Activated CD4-positive, alpha-beta T cell treated with anti-CD3 and anti-CD28 coated beads for 4 hours (primary cell): ENCODE measurements around the gene GRIN2A.

Source experiments
- DNase-seq, 2 donors: peaks; one replicate each; pipeline ENCODE4 v3.0.0-alpha.2; 2020

Gene GRIN2A

DNA sequence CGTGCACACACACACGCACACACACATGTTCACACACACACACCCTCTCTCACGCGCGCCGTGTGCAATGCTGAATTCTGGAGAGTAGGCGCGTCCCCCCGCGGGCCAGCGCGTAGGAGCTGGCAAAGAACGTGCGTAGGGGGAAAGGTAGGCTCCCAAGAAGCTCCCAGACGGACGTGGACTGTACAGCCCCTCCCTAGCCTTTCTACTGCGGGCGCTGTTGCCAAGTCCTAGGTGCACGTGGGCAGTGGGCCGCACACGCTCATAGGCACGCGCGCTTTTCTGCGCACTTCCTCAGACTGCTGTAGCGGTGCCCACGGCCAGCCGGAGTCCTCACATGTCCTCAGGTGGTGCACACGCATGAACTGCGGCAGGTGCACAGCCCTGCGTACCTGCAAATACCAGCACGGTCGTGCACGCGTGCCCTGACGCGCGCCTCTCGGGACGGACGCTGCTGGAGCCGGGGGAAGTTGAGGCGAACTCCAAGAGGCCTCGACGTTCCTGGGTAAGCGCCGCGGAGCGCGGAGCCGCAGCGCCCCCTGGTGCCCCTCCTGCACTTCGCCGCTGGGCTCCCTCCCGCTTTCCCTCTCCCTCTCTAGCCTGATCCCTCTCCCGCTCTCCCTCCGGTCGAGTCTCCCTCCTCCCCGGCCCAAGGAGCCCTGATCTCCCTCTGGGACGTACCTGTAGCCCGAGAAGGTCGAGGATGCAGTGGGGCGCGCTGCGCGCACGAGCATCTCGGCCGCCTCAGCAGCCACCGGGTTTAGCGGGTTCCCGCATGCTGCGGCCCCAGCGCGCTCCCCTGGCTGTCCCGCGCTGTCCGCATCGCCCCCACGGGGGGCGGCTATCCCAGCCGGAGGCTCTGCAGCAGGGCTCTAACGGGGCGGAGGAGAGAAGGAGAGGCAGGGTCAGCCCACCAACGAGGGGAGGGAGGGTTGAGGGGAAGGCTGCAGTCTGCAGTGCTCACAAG lies 749 bp downstream of the GRIN2A start:
- DNase-seq, result no peak

DNA sequence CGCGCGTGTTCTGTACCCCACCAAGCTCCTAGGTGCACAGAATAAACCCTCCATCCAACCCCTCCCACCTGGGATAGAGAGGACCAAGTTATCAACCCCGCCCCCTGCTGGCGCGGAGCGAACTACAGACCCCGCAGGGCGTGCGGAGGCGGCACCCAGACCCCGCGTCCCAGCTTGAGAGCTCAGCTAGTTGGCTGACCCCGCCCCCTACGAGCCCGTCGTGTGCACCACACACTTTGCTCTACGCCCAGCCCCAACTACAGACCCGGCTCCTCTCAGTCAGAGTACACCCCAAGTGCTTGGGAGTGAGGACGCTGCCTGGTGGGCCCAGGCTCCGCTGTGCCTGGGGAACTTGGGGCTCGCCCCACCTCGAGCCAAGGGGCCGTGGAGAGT lies 1.5 kb downstream of the GRIN2A start:
- DNase-seq, result no peak

DNA sequence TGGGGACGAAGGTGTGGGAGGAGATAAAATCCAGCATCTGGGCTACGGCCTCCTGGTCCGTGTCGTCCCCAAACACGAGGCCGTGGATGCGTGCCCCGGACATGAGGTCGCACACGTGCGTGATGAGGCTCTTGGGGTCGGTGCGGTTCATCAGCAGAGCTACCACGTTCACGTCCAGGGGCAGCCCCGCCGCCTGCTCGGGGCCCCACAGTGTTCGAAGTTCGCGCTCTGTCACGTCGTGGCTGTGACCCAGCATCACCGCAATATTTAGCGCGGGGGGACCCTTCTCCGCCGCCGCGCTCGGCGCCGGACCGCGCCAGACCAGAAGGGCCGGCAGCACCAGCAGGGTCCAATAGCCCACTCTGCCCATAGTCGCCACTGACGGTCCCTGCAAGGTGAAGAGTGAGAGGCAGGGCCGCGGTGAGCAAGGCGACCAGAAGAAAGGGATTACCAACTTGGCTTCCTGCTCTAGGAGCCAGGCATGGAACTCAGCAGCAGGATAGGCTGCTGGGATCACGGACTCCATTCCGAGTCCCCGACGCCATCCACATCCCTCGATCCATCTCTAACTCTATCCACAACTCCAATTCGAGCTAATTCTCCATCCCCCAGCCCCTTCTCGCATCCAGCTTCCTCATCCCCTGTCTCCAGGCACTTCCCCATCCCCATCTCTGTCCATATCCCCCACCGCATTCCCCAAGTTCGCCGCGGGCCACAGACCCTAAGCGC lies 2.0 kb downstream of the GRIN2A start:
- no peak for DNase-seq

DNA sequence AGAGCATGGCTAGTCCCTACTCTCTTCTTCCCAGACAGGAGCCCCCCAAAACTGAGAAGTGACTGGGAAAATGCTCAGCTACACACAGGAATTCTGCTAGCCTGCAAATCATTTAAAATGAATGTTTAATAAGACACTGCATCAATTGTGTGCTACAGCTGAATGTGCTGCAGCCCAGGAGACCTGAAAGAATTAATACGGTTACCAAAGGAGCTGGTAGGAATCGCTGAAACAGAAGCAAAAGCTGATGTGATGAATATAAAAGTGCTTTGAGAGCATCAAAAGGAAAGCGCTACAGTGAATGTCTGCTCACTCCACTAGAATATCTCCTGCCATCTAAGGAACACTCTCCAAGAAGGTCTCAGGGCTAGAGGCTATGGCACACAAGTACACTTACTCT lies 3.7 kb downstream of the GRIN2A start:
- no peak for DNase-seq

DNA sequence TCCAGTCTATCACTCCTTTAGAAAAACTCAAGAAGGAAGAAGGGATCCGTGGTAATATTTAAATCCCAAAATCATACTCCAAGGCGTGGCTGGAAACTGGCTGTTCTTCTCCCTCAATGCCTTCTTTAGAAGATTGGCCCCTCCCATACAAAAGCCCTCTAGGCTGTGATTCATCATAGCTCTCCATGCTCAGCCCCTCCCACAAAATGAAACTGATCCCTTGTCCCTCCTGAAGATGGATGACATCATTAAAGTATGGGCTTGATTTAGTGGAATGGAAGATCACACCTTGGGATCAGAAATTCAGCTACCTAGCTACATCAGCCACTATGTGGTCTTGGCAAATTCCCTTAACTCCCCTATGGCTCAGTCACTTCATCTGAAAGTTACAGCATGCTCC lies 4.1 kb downstream of the GRIN2A start:
- DNase-seq, result no peak

DNA sequence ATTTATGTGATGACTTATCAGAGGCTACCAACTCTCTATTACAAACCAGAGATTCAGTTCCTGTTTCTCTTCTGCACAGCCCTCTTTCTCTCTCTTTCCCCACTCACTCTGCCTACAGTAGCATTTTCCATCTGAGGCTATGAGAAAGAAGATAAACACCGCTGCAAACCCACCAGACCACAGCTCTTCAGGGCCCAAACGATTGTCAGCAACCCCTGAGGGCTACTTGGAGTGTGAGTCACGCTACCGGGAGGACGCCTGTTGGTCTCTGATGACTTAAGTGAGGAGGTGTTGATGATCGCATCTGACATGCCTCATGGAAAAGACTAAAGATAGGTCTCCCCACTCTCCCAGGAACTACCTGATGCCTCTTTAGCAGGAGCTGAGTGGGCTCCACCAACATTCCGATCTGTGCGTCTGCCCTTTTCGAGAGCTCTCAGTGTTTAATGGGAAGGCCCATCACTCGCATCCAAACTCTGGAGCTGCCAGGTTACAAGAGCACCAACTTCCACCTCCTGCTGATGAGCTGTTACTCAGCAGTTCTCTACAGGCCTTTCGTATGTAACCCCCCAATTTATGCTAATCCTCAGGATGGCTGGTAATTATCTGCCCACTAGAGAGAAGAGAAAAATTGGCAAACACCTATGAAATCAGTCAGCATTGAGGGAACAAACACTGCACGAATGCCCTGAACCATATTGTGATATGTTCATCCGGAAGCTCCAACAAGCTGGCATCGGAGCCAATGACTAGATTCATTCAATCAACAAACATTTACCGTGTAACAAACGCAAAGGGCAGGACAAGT lies 9.2 kb downstream of the GRIN2A start:
- no peak for DNase-seq

DNA sequence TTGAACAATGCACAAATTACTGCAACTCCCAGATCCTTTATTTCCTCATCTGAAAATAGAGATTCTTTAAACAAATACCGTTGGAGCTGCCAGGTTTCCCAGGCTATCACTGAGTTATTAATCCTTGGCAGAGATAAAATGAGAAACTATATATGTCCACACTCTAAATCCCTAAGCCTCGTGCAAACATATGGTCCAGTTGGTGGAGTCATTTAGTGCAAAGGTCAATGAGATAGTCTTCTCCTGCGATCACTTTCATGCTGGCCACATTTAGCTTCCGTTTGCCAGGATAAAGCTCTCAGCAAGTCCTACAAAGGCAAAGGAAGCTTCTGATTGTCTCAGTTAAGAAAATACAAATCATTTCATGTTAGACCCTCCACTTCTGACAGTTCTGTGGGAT lies 11.0 kb downstream of the GRIN2A start:
- DNase-seq, result no peak

DNA sequence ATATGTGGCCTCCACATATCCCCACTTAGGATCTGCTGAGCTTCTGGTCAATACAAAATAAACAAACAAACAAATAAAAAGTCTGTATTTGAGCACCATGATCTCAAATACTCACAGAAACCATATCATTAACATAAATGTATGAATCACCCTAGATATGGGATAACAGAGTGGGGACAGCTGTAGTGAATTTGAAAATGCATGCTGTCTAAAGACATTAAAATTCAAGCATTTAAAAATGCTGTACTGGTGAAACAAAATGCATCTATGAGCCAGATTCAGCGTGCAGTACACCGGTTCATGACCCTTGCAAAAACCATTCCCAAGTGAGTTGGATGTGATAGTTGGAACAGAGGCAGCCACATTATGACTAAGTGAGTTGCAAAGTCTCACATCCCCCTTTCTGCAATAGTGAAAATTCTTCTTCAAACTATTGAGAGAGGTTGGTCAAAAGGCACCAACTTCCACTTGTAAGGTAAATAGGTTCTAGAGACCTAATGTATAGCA lies 12.3 kb downstream of the GRIN2A start:
- DNase-seq, result no peak

DNA sequence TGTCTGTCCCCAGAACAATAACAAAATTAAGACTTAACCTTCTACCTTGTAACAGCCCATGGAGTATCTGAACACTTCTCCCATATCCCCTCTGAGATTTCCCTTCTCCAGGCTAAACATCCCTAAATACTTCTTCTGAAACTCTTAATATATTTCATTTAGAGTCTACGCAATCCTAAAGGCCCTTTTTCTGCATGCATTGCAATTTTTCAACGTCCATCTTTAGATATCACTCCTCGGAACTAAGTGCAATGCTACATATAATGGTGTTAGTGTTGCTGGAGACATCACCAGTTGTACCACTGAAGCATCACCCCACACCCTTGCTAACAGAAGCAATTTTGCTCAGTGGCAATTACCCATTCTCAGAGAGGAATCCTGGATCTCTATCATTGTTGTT lies 13.2 kb downstream of the GRIN2A start:
- DNase-seq, result no peak

DNA sequence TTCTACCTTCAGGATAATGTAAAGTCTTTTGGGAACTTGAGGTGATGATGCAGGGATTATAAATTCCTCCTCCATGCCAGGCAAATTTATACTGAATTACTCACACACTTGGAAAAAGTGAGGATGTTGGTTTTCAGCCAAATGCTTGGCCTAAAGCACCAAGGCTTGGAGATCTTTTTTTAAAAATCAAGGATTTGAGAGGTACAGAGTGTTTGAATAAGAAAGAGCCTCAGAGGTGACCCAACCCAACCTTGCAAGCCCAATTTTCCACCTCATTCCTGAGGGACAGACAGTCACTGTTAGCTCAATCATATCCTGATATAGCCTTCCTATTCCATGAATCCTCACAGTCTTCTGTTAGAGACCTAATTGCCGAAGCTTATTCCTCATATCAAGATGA lies 14.0 kb downstream of the GRIN2A start:
- DNase-seq, result no peak

DNA sequence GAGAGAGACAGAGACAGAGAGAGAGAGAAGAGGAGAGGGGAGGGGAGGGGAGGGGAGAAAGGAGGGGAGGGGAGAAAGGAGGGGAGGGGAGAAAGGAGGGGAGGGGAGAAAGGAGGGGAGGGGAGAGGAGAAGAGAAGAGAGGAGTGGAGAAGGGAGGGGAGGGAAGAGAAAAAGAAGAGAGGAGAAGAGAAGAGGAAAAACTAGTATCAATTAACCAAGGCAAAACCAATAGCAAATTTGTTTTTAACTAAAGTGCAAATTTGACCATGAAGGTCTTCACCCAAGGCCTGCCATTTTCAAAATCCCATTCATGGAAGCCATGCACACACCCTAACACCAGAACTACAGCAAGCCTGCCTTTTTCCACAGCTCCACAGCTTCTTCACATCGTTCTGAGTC lies 16.6 kb downstream of the GRIN2A start:
- no peak for DNase-seq

DNA sequence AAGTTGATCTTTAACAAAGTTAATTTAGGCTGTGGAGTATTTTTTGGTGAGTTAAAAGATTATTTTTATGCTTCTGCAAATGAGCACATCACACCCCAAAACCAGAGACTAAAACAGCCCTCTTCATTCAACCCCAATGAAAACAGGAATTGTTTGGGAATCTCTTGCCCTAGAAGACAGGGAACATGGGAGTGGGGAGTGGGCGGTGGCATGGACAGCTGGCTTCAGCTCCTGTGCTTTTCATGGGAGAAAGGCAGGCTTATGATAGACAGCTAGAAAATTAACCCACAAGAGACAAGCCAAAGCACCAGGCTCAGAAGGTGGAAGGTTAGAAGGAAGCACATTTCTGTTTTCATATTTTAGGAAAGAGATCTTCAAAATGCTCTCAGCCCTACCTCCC lies 19.2 kb downstream of the GRIN2A start:
- no peak for DNase-seq

DNA sequence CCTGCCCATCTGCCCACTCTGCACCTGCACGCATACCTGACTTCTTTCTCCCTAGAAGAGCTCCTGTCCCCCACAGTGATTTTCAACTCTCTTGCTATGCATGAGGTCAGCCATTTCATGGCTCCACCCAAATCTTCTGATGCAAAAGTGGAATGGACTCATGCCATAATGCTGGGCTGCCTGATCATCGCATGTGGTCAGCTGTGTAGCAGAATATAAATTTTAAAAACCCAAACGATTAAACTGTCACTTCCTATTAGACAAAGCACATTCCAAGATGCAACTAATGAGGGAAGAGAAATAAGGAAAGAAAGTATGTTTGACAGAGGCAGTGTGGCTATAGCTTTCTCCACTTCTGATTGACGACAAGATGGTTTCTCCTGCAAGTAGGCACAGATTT lies 26.1 kb downstream of the GRIN2A start:
- DNase-seq, result no peak

DNA sequence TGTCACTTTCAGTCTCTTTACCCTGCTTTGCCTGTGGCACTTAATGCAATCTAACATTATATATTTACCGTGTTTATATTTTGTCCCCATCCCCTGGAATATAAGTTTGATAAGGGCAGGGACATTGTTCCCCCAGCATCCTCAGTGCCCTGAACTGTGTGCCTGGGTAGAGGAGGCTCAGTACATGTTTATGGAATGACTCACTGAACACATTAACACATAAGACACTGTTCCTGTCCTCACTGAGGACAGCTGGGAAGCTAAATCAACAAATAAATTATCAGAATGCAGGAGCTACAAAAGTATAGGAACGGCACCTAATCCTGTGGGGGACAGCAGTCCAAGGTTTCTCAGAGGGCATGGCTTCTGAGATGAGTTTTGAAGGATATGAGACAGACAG lies 27.8 kb downstream of the GRIN2A start:
- no peak for DNase-seq

DNA sequence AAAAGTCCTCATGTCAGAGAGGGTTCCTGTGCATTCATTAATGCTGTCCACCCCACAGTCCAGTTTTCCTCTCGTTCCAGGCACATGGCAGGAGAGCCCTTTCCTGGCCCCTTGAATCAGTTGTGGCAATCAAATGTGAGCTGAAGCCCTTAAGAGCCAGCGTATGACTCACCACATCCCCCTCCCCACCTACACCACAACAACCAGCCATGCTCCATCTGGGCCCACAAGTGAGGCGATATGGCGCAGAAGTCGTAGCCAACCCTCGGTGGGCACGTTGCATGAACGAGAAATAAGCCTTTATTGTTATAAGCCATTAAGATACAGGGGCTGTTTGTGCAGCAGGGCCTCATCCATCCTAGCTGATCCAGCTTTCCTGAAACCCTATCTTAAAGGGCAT lies 28.2 kb downstream of the GRIN2A start:
- no peak for DNase-seq

DNA sequence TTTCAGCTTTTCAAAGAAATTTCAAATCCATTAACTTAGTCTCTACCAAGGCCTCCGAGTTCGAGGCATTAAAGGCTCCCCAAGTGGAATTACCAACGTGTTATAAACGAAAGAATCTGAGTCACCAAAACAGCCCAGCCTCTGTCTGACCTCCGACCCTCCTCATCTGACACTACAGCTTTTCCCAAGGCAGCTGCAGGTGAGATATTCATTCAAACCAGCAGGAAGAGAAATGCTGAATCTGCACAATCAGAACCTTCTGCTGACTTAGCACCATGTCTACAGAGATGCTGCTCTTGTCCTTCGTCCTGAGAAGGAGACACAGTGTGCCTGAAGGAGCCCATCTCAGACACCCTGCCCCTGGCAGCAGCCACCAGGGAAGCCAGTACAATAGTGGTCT lies 30.5 kb downstream of the GRIN2A start:
- DNase-seq, result no peak

DNA sequence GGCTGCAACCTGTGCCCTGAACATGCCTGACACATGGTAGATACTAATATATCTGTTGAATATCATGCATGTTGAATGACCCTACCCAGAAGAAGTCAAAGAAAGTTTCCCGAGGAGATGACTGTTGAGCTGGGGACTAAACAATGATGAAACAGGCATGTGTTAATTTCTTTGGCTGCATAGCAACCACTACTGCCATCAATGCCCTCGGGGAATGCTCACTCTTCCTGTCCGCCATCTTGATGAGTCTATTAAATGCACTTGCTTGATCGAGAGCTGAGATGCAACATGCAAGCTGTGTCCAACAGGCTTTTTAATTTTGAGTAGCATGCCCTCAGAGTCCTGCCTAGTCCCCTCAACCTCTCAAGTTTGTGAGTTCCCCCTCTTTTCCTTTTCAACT lies 31.3 kb downstream of the GRIN2A start:
- no peak for DNase-seq

DNA sequence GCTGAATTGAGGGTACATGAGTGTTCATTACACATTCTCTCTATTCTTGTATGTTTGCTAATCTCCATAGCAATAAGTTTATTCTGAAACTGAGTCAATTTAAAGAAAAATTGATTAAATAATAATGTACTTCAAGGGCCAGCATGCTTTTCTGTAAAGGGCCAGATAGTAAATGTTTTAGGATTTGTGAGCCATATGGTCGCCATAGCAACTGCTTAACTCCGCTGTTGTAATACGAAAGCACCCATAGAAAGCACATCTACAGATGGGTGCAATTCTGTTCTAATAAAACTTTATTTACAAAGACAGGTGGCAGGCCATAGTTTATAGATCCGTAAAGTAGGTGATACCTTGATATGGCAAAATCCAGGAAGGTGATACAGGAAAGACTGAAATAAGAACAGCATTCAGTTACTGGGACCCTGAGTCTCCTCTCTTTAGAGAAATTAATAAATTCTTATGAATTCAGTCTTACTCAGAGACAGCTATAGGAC lies 36.6 kb downstream of the GRIN2A start:
- DNase-seq, result no peak

DNA sequence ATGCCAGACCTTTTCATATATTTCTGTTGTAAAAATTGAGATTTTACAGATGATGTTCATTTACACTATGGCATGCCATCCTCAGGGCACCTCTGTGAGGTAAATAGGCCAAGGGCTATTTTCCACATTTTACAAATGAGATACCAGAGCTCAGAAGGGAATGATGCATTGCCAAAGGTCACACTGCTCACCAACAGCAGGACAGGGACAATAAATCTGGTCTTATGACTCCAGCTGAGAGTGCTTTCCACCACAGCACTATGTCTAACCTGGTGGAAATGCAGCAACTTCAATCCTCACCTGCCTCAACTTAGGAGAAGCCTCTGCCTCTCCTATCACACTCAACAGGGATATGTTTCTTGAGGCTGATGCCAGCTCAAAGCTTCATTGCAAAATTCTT lies 40.6 kb downstream of the GRIN2A start:
- DNase-seq, result no peak

DNA sequence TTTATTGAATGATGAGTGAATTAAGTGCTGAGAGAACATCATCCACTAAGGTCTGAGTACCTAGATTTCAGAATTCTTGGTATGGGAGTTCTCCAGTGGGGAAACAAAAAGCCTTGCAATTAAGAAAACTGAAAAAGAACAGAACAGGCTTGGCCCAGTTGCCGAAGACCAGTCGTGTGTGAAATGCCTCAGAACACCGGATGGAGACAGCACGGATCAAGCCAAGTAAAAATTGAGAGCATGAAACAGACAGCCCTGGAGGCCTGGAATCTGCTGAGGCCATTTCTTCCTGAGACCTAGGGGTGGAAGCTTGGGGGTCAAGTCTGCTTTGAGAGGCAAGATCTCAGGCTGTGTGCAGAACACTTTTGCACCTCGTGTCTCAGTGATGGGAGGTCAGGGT lies 43.3 kb downstream of the GRIN2A start:
- DNase-seq, result no peak

DNA sequence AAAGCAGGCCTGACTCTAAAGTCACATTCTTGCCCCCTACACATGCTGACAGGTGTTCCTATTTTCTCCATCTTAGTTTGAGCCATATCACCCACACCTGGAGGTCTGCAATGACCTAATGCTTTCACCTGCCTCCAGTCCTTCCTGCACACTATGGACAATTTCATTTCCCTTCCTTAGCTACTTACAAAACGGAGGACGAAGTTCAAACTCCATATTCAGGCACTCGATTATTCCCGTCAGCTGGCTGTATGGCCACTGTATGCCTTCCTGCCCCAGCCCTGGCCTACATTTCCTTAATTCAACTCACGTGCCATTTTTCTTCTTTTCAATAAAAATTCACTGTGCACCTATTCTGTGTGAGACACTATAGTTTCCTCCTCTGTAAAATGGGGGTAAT lies 44.9 kb downstream of the GRIN2A start:
- no peak for DNase-seq

DNA sequence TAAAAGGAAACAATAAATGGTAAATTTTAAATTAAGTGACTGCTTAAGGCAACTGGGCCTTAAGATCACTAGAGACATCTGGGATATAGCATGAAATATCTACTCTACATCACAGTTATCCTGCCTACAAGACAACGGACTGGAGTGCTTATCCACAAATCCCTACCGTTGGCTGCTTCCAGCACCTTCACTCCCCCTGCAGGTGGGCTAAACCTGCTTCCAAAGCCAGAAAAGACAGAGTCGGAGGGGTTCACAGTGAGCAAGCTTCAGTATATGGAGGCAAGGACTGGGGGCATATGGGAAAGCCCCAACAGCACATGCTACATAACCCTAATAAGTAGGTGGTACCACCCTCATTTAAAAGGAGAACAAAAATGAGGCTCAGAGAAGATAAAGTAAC lies 45.3 kb downstream of the GRIN2A start:
- DNase-seq, result no peak

DNA sequence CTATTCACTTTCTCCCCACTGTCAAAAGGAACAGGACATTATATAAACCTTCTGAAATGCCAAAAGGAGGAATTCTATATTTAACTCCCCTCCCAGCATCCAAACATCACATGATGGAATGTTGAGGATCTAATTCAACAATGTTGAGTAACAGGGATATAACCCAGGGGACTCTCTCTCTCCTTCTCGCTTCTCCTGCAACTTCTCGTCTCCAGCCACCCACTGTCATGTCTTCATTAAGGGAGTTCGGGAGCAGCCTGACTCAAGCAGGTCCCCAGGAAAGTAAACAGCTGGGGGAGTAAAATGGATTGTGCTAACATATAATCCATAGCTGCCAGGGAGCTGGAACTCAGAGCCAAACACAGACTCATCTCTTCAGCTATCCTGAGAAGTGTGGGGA lies 51.7 kb downstream of the GRIN2A start:
- no peak for DNase-seq
